ENCODE measurements around the gene VSTM2L. TPM values are rescaled to one million over a fixed set of nuclear protein-coding genes. Genes with fewer than 3 reads are reported as not detected.

VSTM2L gene
- total RNA-seq, 1 donor from 2014 or later: 12.9 TPM

- H3K36me3 ChIP-seq: no peaks in the 10 kb centered on the region
- ATAC-seq (no peak), DNase-seq (no peak)
- no peaks in the 10 kb centered on the region for H3K4me1 ChIP-seq
- no peak for TF ChIP-seq CTCF (IDR thresholded peaks at IDR 0.05)
- intact Hi-C loops (cut with DNase I): no loop called here
- H3K9me3 ChIP-seq: no peaks in the 10 kb centered on the region
- H3K4me3 ChIP-seq: no peak overlapping the region
- no peak overlapping the region for H3K27ac ChIP-seq
- H3K27me3 ChIP-seq: no peaks in the 10 kb centered on the region
Observed at GRCh38 chr20:37880726-37881591, 22.0 kb upstream of the VSTM2L start.

GRCh38 chr20:37881601-37882343 lies 21.2 kb upstream of the VSTM2L start:
- no peak overlapping the region for H3K4me3 ChIP-seq
- TF ChIP-seq CTCF (IDR thresholded peaks at IDR 0.05): no peak
- H3K36me3 ChIP-seq: no peaks in the 10 kb centered on the region
- DNase-seq (no peak), ATAC-seq (no peak)
- no peaks in the 10 kb centered on the region for H3K4me1 ChIP-seq
- intact Hi-C loops (cut with DNase I): no loop called here
- H3K27ac ChIP-seq: no peak overlapping the region
- H3K27me3 ChIP-seq: no peaks in the 10 kb centered on the region
- H3K9me3 ChIP-seq: no peaks in the 10 kb centered on the region

GRCh38 chr20:37882961-37883712 lies 19.8 kb upstream of the VSTM2L start:
- ATAC-seq: no peak
- Histone ChIP-seq H3K4me1 (no peaks in the 10 kb centered on the region), H3K9me3 (no peaks in the 10 kb centered on the region), H3K27me3 (no peaks in the 10 kb centered on the region), H3K4me3 (no peak overlapping the region), H3K36me3 (no peaks in the 10 kb centered on the region), H3K27ac (no peak overlapping the region)
- TF ChIP-seq CTCF (IDR thresholded peaks at IDR 0.05): no peak
- DNase-seq: no peak
- intact Hi-C loops (cut with DNase I): no loop called here

- Histone ChIP-seq H3K36me3 (no peaks in the 10 kb centered on the region), H3K4me1 (no peaks in the 10 kb centered on the region), H3K27ac (no peak overlapping the region), H3K4me3 (no peak overlapping the region), H3K27me3 (no peaks in the 10 kb centered on the region), H3K9me3 (no peaks in the 10 kb centered on the region)
- intact Hi-C loops (cut with DNase I): no loop called here
- no peak for TF ChIP-seq CTCF (IDR thresholded peaks at IDR 0.05)
- ATAC-seq: no peak
- no peak for DNase-seq
Observed at GRCh38 chr20:37885042-37885441, 17.9 kb upstream of the VSTM2L start.

- intact Hi-C loops (cut with DNase I): no loop called here
Observed at GRCh38 chr20:37885593-37886503, 17.1 kb upstream of the VSTM2L start.

More at GRCh38 chr20:37885593-37886503, 17.1 kb upstream of the VSTM2L start:
- no peaks in the 10 kb centered on the region for H3K36me3 ChIP-seq
- H3K4me3 ChIP-seq: no peak overlapping the region
- no peak for DNase-seq
- TF ChIP-seq CTCF (IDR thresholded peaks at IDR 0.05): no peak
- H3K9me3 ChIP-seq: no peaks in the 10 kb centered on the region
- no peaks in the 10 kb centered on the region for H3K4me1 ChIP-seq
- H3K27me3 ChIP-seq: no peaks in the 10 kb centered on the region
- no peak overlapping the region for H3K27ac ChIP-seq
- no peak for ATAC-seq
